ENCODE results near the gene DOCK9.

- no peak for TF ChIP-seq POLR2A (IDR thresholded peaks at IDR 0.05)
- TF ChIP-seq CTCF (IDR thresholded peaks at IDR 0.05), result no peak
Measured at GRCh38 chr13:98950705-98951104, 27.2 kb downstream of the DOCK9 start.
